Natural killer cell (primary cell): ENCODE results near the gene NEBL. TPM values are rescaled to one million over a fixed set of nuclear protein-coding genes. Genes with fewer than 3 reads are reported as not detected.
"Not testable (repeated sequence)": the region's sequence is repeated elsewhere in the genome, so short reads cannot be mapped to it uniquely, and the experiment has no call there.

Experiments
- ATAC-seq, 3 donors: fragments of 150-1000 bp in 2 of 3; fragments of 200-7000 bp in 1 of 3; cut with Tn5 transposase; 1 replicate in 1 of 3; 2 replicates in 2 of 3; pipeline ENCODE4 v1.10.0; 2021; ENCODE audit warnings: mild to moderate bottlenecking in 2 of 3, moderate library complexity in 2 of 3
- DNase-seq, 2 donors: peaks; one replicate each; pipeline versions ENCODE4 v3.0.0 to v3.0.0-alpha.2; 2013 to 2021; ENCODE audit warnings: mixed read lengths in 1 of 2
- H3K27ac ChIP-seq: one replicate; pipeline ENCODE4 v1.5.1; 2013; ENCODE audit warnings: mild to moderate bottlenecking, low read length
- H3K27me3 ChIP-seq: one replicate; pipeline ENCODE4 v1.6.1; 2013; ENCODE audit warnings: low read length; ENCODE audit not compliant: control insufficient read depth, insufficient read depth
- H3K36me3 ChIP-seq: one replicate; pipeline ENCODE4 v1.6.1; 2013; ENCODE audit warnings: low read length; ENCODE audit not compliant: control insufficient read depth, insufficient read depth
- H3K4me1 ChIP-seq: one replicate; pipeline ENCODE4 v1.6.1; 2013; ENCODE audit warnings: low read length; ENCODE audit not compliant: control insufficient read depth, insufficient read depth
- H3K4me3 ChIP-seq: one replicate; pipeline ENCODE4 v1.5.1; 2013; ENCODE audit warnings: low read length
- H3K9me3 ChIP-seq: one replicate; pipeline ENCODE4 v1.6.1; 2013; ENCODE audit warnings: low read length; ENCODE audit not compliant: control insufficient read depth, insufficient read depth
- H3K27ac Mint-ChIP-seq, 2 donors: one replicate each; pipeline ENCODE4 v1.8.0; 2022; ENCODE audit warnings: mild to moderate bottlenecking in 2 of 2, mixed read lengths in 2 of 2, moderate library complexity in 1 of 2
- H3K27me3 Mint-ChIP-seq, 2 donors: one replicate each; pipeline ENCODE4 v1.8.0; 2022; ENCODE audit warnings: low read depth in 2 of 2, mixed read lengths in 2 of 2
- H3K36me3 Mint-ChIP-seq: one replicate; pipeline ENCODE4 v1.8.0; 2022; ENCODE audit warnings: mixed read lengths
- H3K4me1 Mint-ChIP-seq, 2 donors: one replicate each; pipeline ENCODE4 v1.8.0; 2022; ENCODE audit warnings: mixed read lengths in 2 of 2
- H3K4me3 Mint-ChIP-seq: one replicate; pipeline ENCODE4 v1.8.0; 2022; ENCODE audit warnings: mild to moderate bottlenecking, moderate library complexity, mixed read lengths
- H3K9me3 Mint-ChIP-seq, 2 donors: one replicate each; pipeline ENCODE4 v1.8.0; 2022; ENCODE audit warnings: mixed read lengths in 2 of 2
- CTCF ChIP-seq: fragments of 200-600 bp; IDR thresholded peaks from one replicate; pipeline ENCODE4 v1.8.0; 2022; ENCODE audit warnings: antibody characterized with exemption
- WGBS: methylation state at CpG from one replicate; pipeline ENCODE4 v1.1.7; 2013; ENCODE audit warnings: missing lambda C conversion rate; ENCODE audit not compliant: insufficient coverage; 5-methylcytosine and 5-hydroxymethylcytosine counted together
- intact Hi-C: fragments of 100-400 bp; cut with micrococcal nuclease; formaldehyde crosslinking; loops from one replicate; pipeline ENCODE4 v1.14.2; 2022
- total RNA-seq, 4 donors: library from RNA; stranded (reverse); fragments of 120-200 nt in 1 of 4; gene quantifications; one replicate each; pipeline versions ENCODE4 v1.2.3 to v1.2.4, GENCODE V29; 2013 to 2022

Gene NEBL
- 1 to 10 TPM in 2 of 3 donors, not detected in 1; 1.1 to 1.5 TPM for total RNA-seq
- 0.43 TPM for total RNA-seq (2013)

DNA sequence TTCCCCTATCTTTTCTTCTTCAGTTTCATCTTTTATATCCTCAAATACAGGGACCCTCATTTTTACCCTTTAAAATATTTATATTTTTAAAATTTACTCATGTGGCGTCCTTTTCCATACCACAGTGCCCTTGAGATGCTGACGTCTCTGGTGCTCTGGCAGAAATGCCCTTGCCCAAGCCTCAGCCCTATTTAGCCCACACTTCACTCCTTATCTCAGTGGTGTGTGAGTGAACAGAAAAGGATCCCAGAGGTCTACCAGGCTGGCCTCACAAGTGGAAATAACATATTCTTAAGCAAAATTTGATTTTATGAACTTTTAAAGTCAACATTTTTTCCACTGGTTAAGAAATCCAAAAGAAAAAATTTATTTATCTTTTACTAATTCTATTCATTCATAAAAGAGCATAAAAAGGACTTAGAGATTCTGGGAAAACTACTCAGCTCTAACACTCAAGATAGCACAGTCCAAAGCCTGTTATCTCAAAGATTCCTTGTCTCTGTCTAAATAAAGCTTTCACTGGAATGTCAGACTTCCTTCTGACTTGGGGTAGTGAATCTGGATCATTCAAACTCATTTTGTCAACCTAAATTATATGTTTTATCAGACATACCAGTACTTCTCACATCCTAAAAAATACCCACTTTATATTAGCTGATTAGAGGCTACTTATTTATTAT is at the start of gene NEBL:
NEBL (minus strand) TSS at position 166 of the 680 bp plus-strand sequence; CDS start at position 60, 106 bp downstream.
- Histone ChIP-seq H3K27ac (no peak within 1 kb of the TSS), H3K9me3 (no peaks in the 10 kb centered on the region), H3K27me3 (no peaks in the 10 kb centered on the region), H3K4me3 (no peak within 1 kb of the TSS), H3K36me3 (no peaks in the 10 kb centered on the region), H3K4me1 (no peaks in the 10 kb centered on the region)
- DNase-seq (no peak), ATAC-seq (no peak)
- intact Hi-C loops = no loop called here
- Mint-ChIP-seq H3K4me1 (no peaks in the 10 kb centered on the region), H3K9me3 (no peaks in the 10 kb centered on the region), H3K27ac (no peak within 1 kb of the TSS), H3K36me3 (no peaks in the 10 kb centered on the region), H3K4me3 (no peak within 1 kb of the TSS), H3K27me3 (peaks cover 4 to 8% of the 10 kb centered on the region in 2 donors)
- TF ChIP-seq CTCF = no peak
- WGBS = 100% methylated on average over 1 of the region's 2 CpGs

DNA sequence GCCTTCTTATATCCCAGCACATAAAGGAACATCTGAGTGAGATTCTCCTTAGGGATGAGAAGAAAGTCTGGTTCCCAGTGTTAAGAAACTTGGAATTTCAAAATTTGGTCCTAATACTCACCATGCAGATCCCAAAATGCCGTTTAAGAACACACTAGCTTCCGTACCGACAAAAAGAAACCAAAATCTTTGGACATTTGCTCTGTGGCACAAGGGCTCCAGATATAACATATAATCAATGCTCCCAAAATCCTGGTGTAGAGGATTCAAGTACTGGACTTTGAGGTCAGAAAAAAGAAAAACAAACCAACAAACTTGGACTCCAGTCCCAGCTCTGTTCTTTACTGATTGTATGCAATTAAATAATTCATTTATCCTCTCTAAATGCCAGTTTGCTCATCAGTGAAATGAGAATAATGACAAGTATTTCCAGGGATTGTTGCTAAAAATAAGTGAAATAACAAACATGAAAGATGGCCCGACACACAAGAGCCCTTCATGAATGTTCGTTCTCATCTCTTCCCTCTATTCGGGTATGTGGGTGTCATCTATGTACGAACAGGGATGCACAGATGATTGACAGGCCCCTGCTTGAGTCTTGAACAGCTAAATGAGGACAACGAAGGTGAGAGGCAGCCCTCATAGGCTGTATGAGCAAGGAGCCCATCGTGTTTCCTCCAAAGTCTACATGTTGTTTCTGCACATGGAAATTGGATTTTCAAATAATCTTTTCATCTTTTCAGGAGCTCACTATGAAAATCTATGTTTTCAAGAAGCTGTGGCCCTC is 48.6 kb upstream of the NEBL start:
- no peak for ATAC-seq
- no peaks in the 10 kb centered on the region for H3K36me3 Mint-ChIP-seq
- Histone ChIP-seq H3K4me3 (no peak overlapping the region), H3K27me3 (no peaks in the 10 kb centered on the region), H3K9me3 (no peaks in the 10 kb centered on the region), H3K4me1 (no peaks in the 10 kb centered on the region), H3K27ac (no peak overlapping the region), H3K36me3 (no peaks in the 10 kb centered on the region)
- H3K4me3 Mint-ChIP-seq = no peak overlapping the region
- DNase-seq = no peak
- no peaks in the 10 kb centered on the region for H3K4me1 Mint-ChIP-seq
- intact Hi-C loops = no loop called here
- no peak overlapping the region for H3K27ac Mint-ChIP-seq
- H3K9me3 Mint-ChIP-seq = no peaks in the 10 kb centered on the region
- WGBS = 91% methylated on average over 9 of the region's 9 CpGs
- peaks cover 0 to 8% of the 10 kb centered on the region in 2 donors for H3K27me3 Mint-ChIP-seq
- no peak for TF ChIP-seq CTCF

- WGBS = 93% methylated on average over 7 of the region's 7 CpGs
- Histone ChIP-seq H3K4me1 (no peaks in the 10 kb centered on the region), H3K4me3 (no peak overlapping the region), H3K9me3 (no peaks in the 10 kb centered on the region), H3K36me3 (no peaks in the 10 kb centered on the region), H3K27me3 (no peaks in the 10 kb centered on the region), H3K27ac (no peak overlapping the region)
- Mint-ChIP-seq H3K27ac (no peak overlapping the region), H3K4me1 (no peaks in the 10 kb centered on the region), H3K36me3 (no peaks in the 10 kb centered on the region), H3K4me3 (no peak overlapping the region), H3K27me3 (peaks cover 0 to under 1% of the 10 kb centered on the region in 2 donors), H3K9me3 (no peaks in the 10 kb centered on the region)
- intact Hi-C loops = no loop called here
- DNase-seq = no peak
- no peak for TF ChIP-seq CTCF
- ATAC-seq = no peak
Measured at GRCh38 chr10:20944789-20945502, 47.8 kb upstream of the NEBL start.

DNA sequence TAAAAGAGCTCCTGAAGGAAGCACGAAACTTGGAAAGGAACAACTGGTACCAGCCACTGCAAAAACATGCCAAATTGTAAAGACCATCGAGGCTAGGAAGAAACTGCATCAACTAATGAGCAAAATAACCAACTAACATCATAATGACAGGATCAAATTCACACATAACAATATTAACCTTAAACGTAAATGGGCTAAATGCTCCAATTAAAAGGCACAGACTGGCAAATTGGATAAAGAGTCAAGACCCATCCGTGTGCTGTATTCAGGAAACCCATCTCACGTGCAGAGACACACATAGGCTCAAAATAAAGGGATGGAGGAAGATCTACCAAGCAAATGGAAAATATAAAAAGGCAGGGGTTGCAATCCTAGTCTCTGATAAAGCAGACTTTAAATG is 42.3 kb upstream of the NEBL start:
- H3K9me3 Mint-ChIP-seq, H3K4me3 Mint-ChIP-seq, H3K4me1 Mint-ChIP-seq, intact Hi-C loops, H3K27ac ChIP-seq, H3K27me3 Mint-ChIP-seq, H3K36me3 ChIP-seq, H3K9me3 ChIP-seq, DNase-seq, H3K27me3 ChIP-seq, H3K36me3 Mint-ChIP-seq, H3K4me3 ChIP-seq, ATAC-seq, H3K27ac Mint-ChIP-seq, H3K4me1 ChIP-seq: not testable (repeated sequence)
- no CpG with 5 or more reads among the region's 5 CpGs for WGBS
